Gastroesophageal sphincter (tissue), 4 donors: ENCODE measurements around the gene DAZAP2. TPM values are rescaled to one million over a fixed set of nuclear protein-coding genes. Genes with fewer than 3 reads are reported as not detected.
A peak's percentile ranks its signal among the peaks of the same experiment; 100 is the strongest.

ENCODE experiments used
- ATAC-seq: fragments of 150-250 bp; one replicate; pipeline ENCODE4 v1.9.1; 2016; ENCODE audit warnings: mild to moderate bottlenecking, moderate library complexity
- H3K27ac ChIP-seq, 4 donors: fragments of 200-600 bp; sonication (generic) in 3 of 4; 1 replicate in 3 of 4; 2 replicates in 1 of 4; pipeline ENCODE4 v1.5.1; 2016 to 2019
- H3K27me3 ChIP-seq: fragments of 200-600 bp; sonication (generic); one replicate; pipeline ENCODE4 v1.5.1; 2019
- H3K36me3 ChIP-seq, 2 donors: fragments of 200-600 bp; sonication (generic); one replicate each; pipeline ENCODE4 v1.5.1; 2019; ENCODE audit warnings: control low read depth in 1 of 2
- H3K4me1 ChIP-seq, 3 donors: fragments of 200-600 bp; sonication (generic); 1 replicate in 2 of 3; 2 replicates in 1 of 3; pipeline ENCODE4 v1.5.1; 2016 to 2019; ENCODE audit warnings: control low read depth in 2 of 3
- H3K4me3 ChIP-seq, 2 donors: fragments of 200-600 bp; sonication (generic); one replicate each; pipeline ENCODE4 v1.5.1; 2019; ENCODE audit warnings: mild to moderate bottlenecking in 1 of 2, moderate library complexity in 1 of 2
- H3K9me3 ChIP-seq, 3 donors: fragments of 200-600 bp; sonication (generic); one replicate each; pipeline ENCODE4 v1.5.1; 2017 to 2019; ENCODE audit warnings: control low read depth in 2 of 3
- CTCF ChIP-seq, 4 experiments: fragments of 200-600 bp in 2 of 4; fragments of 450-650 bp in 2 of 4; sonication (generic) in 1 of 4; IDR thresholded peaks; one replicate each; pipeline ENCODE4 v1.5.1; 2017 to 2019; ENCODE audit warnings: antibody characterized with exemption in 4 of 4, mild to moderate bottlenecking in 2 of 4, moderate library complexity in 2 of 4
- EP300 ChIP-seq: sonication (generic); formaldehyde crosslinking; IDR thresholded peaks from one replicate; pipeline ENCODE4 v1.6.1; 2017; ENCODE audit warnings: antibody characterized with exemption, mild to moderate bottlenecking
- POLR2A ChIP-seq, 2 donors: fragments of 450-650 bp; IDR thresholded peaks; one replicate each; pipeline ENCODE4 v1.6.1; 2017; ENCODE audit warnings: antibody characterized with exemption in 2 of 2, mild to moderate bottlenecking in 2 of 2, moderate library complexity in 1 of 2
- POLR2AphosphoS5 ChIP-seq: sonication (generic); formaldehyde crosslinking; IDR thresholded peaks from one replicate; pipeline ENCODE4 v1.6.1; 2017; ENCODE audit warnings: antibody characterized with exemption
- WGBS, 2 donors: methylation state at CpG; one replicate each; pipeline ENCODE4 v1.1.5; 2018; ENCODE audit warnings: low coverage in 1 of 2; 5-methylcytosine and 5-hydroxymethylcytosine counted together
- total RNA-seq, 4 donors: library from RNA; depleted of rRNA; stranded (reverse); fragments of >200 nt; gene quantifications; one replicate each; pipeline ENCODE4 v1.1.0, GENCODE V29; 2016

DAZAP2 gene
- total RNA-seq, 4 donors from 2014 or later: 261 to 337 (median 311) TPM

DNA sequence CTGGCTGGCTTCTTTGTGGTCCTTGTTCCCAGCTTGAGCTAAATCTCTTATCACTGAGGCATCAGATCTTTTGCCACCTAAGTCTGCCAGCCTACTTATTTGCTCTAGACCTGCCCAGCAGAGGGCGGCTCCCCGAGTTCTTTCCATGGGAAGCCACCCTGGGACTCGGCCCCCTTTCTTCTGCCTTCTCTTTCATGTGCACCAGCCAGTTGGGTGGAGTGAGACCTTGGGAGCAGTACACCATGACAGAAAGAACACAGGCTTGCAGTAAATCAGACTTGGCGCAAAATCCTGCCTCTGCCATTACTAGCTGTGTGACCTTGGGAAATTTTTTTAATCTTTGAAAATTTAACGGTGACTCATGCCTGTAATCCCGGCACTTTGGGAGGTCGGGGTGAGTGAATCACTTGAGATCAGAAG, 24.1 kb downstream of the DAZAP2 start:
- no peak for ATAC-seq
- Histone ChIP-seq H3K4me1 (no peaks in the 10 kb centered on the region), H3K27me3 (peaks cover 5% of the 10 kb centered on the region), H3K9me3 (no peaks in the 10 kb centered on the region), H3K4me3 (no peak overlapping the region), H3K36me3 (no peaks in the 10 kb centered on the region), H3K27ac (no peak overlapping the region)
- TF ChIP-seq CTCF (IDR thresholded peaks at IDR 0.05) (peak in 1 of 4 experiments; percentile 21), POLR2AphosphoS5 (no peak)
- 49 to 63% methylated on average over 3 to 6 of the region's 7 CpGs for WGBS, 2 donors

GRCh38 chr12:51263341-51263740, 24.7 kb downstream of the DAZAP2 start:
- Histone ChIP-seq H3K27me3 (peaks cover 5% of the 10 kb centered on the region), H3K36me3 (no peaks in the 10 kb centered on the region), H3K4me3 (no peak overlapping the region), H3K9me3 (no peaks in the 10 kb centered on the region), H3K4me1 (no peaks in the 10 kb centered on the region), H3K27ac (no peak overlapping the region)
- 94 to 95% methylated on average over 2 to 3 of the region's 3 CpGs for WGBS, 2 donors
- TF ChIP-seq POLR2AphosphoS5 (no peak), CTCF (IDR thresholded peaks at IDR 0.05) (no peak), EP300 (no peak), POLR2A (IDR thresholded peaks at IDR 0.05) (no peak)
- no peak for ATAC-seq

DNA sequence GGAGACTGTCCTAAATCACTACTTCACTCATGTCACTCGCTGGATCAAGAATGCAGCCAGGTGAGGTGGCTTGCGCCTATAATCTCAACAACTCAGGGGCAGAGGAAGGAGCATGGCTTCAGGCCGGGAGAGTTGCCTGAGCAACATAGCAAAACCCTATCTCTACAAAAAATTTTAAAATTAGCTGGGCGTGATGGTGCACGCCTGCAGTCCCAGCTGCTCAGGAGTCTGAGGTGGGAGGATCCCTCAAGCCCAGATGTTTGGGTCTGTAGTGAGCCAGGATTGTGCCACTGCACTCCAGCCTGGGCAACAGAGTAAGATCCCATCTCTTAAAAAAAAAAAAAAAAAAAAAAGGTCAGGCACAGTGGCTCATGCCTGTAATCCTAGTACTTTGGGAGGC, 25.7 kb downstream of the DAZAP2 start:
- H3K36me3 ChIP-seq: no peaks in the 10 kb centered on the region
- 93% methylated on average over 4 of the region's 5 CpGs; no CpG with 5 or more reads in 1 of the 2 donors for WGBS, 2 donors

GRCh38 chr12:51265024-51265423, 26.4 kb downstream of the DAZAP2 start:
- no peak overlapping the region for H3K4me3 ChIP-seq
- ATAC-seq: no peak
- H3K4me1 ChIP-seq: peaks cover 0 to 9% (median 0%) of the 10 kb centered on the region in 3 donors
- TF ChIP-seq POLR2AphosphoS5 (no peak), EP300 (no peak), CTCF (IDR thresholded peaks at IDR 0.05) (no peak), POLR2A (IDR thresholded peaks at IDR 0.05) (no peak)
- H3K27ac ChIP-seq: no peak overlapping the region
- no peaks in the 10 kb centered on the region for H3K9me3 ChIP-seq
- H3K27me3 ChIP-seq: peaks cover 16% of the 10 kb centered on the region
- no peaks in the 10 kb centered on the region for H3K36me3 ChIP-seq

More for the DNA sequence above, 25.7 kb downstream of the DAZAP2 start:
- peaks cover 0 to 2% (median 0%) of the 10 kb centered on the region in 3 donors for H3K4me1 ChIP-seq
- peaks cover 9% of the 10 kb centered on the region for H3K27me3 ChIP-seq
- no peak overlapping the region for H3K27ac ChIP-seq
- no peak for ATAC-seq
- H3K9me3 ChIP-seq: no peaks in the 10 kb centered on the region
- TF ChIP-seq POLR2A (IDR thresholded peaks at IDR 0.05) (no peak), CTCF (IDR thresholded peaks at IDR 0.05) (no peak), POLR2AphosphoS5 (no peak), EP300 (no peak)
- no peak overlapping the region for H3K4me3 ChIP-seq

- no peaks in the 10 kb centered on the region for H3K36me3 ChIP-seq
- H3K4me3 ChIP-seq: peak overlapping the region; percentile 46 to 79
- WGBS, 2 donors: 66 to 100% methylated on average over 2 to 6 of the region's 59 CpGs
- peaks cover 38% of the 10 kb centered on the region for H3K27me3 ChIP-seq
- peak overlapping the region in 3 of 4 donors; percentile 46 to 77 (median 60) for H3K27ac ChIP-seq
- peaks cover 0 to 20% (median 0%) of the 10 kb centered on the region in 3 donors for H3K4me1 ChIP-seq
- H3K9me3 ChIP-seq: no peaks in the 10 kb centered on the region
- ATAC-seq: peak; percentile 21
- TF ChIP-seq CTCF (IDR thresholded peaks at IDR 0.05) (peak in 3 of 4 experiments; percentile 9 to 47 (median 22)), POLR2AphosphoS5 (no peak), EP300 (no peak), POLR2A (IDR thresholded peaks at IDR 0.05) (no peak)
Measured at GRCh38 chr12:51269174-51270066, 30.8 kb downstream of the DAZAP2 start.
